ENCODE measurements around the gene SENP6. TPM values are rescaled to one million over a fixed set of nuclear protein-coding genes. Genes with fewer than 3 reads are reported as not detected.

The SENP6 gene
- total RNA-seq, 1 donor from 2014 or later, result 202 TPM

DNA sequence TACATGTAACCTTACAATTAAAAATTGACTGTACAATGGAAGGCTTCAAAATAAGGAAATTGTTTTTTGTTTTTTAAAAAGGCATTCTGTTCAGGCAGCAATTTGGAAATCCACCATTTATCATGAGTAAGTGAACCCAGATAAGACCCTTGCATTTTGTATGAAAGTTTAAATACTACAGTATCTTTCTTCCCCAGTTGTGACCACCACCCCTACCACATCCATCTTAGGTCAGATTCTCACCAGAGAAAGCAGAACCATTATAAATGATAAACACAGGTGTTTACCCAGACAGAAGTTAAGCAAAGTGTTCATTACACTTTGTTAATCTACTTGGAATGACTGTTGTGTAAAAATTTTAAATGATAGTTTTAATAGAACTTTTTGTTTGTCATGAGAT, 20.2 kb downstream of the SENP6 start:
- no peak overlapping the region for H3K27ac Mint-ChIP-seq
- H3K27me3 ChIP-seq, result no peaks in the 10 kb centered on the region
- no peak overlapping the region for H2AFZ ChIP-seq (replicated peaks)
- H3K27me3 Mint-ChIP-seq (ENCODE audit: insufficient read depth, low read depth), result no peaks in the 10 kb centered on the region
- H3K4me3 Mint-ChIP-seq, result no peak overlapping the region
- peaks cover 94% of the 10 kb centered on the region for H3K79me2 ChIP-seq (ENCODE audit: low read depth)
- H3K36me3 Mint-ChIP-seq, result peaks cover 43% of the 10 kb centered on the region
- no peak for DNase-seq (ENCODE audit: low spot score)
- H4K20me1 ChIP-seq (ENCODE audit: low read depth), result peaks cover 6% of the 10 kb centered on the region
- no peak overlapping the region for H3K27ac ChIP-seq
- H3K36me3 ChIP-seq, result peaks cover 33% of the 10 kb centered on the region
- TF ChIP-seq, protein P1, sequence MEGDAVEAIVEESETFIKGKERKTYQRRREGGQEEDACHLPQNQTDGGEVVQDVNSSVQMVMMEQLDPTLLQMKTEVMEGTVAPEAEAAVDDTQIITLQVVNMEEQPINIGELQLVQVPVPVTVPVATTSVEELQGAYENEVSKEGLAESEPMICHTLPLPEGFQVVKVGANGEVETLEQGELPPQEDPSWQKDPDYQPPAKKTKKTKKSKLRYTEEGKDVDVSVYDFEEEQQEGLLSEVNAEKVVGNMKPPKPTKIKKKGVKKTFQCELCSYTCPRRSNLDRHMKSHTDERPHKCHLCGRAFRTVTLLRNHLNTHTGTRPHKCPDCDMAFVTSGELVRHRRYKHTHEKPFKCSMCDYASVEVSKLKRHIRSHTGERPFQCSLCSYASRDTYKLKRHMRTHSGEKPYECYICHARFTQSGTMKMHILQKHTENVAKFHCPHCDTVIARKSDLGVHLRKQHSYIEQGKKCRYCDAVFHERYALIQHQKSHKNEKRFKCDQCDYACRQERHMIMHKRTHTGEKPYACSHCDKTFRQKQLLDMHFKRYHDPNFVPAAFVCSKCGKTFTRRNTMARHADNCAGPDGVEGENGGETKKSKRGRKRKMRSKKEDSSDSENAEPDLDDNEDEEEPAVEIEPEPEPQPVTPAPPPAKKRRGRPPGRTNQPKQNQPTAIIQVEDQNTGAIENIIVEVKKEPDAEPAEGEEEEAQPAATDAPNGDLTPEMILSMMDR (IDR thresholded peaks at IDR 0.05), result no peak
- no peak for TF ChIP-seq EZH2phosphoT487 (IDR thresholded peaks at IDR 0.05)
- no peak for TF ChIP-seq EZH2 (IDR thresholded peaks at IDR 0.05)
- H3K4me2 ChIP-seq, result no peak overlapping the region
- no peaks in the 10 kb centered on the region for H3K4me1 ChIP-seq
- peaks cover 7% of the 10 kb centered on the region for H3F3A ChIP-seq (ENCODE audit: low read depth)
- peaks cover 20% of the 10 kb centered on the region for H3K9me3 Mint-ChIP-seq
- no peak overlapping the region for H3K9ac ChIP-seq
- H3K4me1 Mint-ChIP-seq, result no peaks in the 10 kb centered on the region
- H3K4me3 ChIP-seq, result no peak overlapping the region
- peaks cover 9% of the 10 kb centered on the region for H3K9me3 ChIP-seq (ENCODE audit: low read depth)

DNA sequence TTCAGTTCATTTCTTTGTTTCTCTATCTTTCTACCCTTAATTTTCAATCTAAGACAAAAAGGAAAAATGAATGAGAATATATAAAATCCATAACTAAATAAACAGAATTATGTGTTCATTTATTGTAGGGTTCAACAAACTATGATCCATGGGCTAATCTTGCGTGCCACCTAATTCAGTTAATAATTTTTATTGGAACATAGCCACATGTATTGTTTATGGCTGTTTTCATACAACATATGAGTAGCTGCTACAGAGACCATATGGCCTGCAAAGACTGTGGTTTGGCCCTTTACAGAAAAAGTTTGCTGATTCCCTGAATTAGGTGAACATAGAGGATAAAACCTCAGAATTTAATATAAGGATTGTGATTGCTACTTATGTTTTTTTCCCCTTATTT, 21.8 kb downstream of the SENP6 start:
- no peak overlapping the region for H3K27ac Mint-ChIP-seq

DNA sequence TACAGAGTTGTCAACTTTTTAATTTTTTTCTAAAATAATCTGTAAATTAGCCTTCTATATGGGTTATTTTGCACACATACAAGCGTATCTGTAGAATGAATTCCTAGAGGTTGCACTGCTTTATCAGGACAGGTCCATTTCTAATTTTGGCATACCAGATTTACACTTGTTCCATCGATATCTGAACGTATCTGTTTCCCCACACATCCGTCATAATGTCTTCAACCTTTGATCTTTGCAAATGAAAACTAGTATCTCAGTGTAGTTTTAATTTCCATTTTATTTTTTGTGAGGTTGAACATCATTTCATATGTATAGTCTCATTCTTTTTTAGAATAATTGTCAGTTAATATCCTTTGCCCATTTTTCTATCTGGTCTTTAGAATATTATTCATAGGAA, 22.7 kb downstream of the SENP6 start:
- Histone ChIP-seq H3K9ac (no peak overlapping the region), H3K9me3 (ENCODE audit: low read depth) (no peaks in the 10 kb centered on the region), H3K4me2 (no peak overlapping the region), H3K27me3 (no peaks in the 10 kb centered on the region), H3K27ac (no peak overlapping the region), H3K4me3 (no peak overlapping the region), H3K79me2 (ENCODE audit: low read depth) (peaks cover 94% of the 10 kb centered on the region), H3K4me1 (no peaks in the 10 kb centered on the region), H3F3A (ENCODE audit: low read depth) (peaks cover 11% of the 10 kb centered on the region), H3K36me3 (peaks cover 22% of the 10 kb centered on the region), H4K20me1 (ENCODE audit: low read depth) (peaks cover 6% of the 10 kb centered on the region), H2AFZ (replicated peaks) (no peak overlapping the region)
- Mint-ChIP-seq H3K27me3 (ENCODE audit: insufficient read depth, low read depth) (no peaks in the 10 kb centered on the region), H3K4me3 (no peak overlapping the region), H3K9me3 (peaks cover under 1% of the 10 kb centered on the region), H3K4me1 (no peaks in the 10 kb centered on the region), H3K27ac (no peak overlapping the region), H3K36me3 (peaks cover 28% of the 10 kb centered on the region)
- TF ChIP-seq EZH2 (IDR thresholded peaks at IDR 0.05) (no peak), EZH2phosphoT487 (IDR thresholded peaks at IDR 0.05) (no peak)
- TF ChIP-seq, protein P1 (IDR thresholded peaks at IDR 0.05), result no peak
- no peak for DNase-seq (ENCODE audit: low spot score)

More for the DNA sequence above, 21.8 kb downstream of the SENP6 start:
- H3K9me3 Mint-ChIP-seq, result peaks cover 7% of the 10 kb centered on the region
- Histone ChIP-seq H3K4me2 (no peak overlapping the region), H3K4me1 (no peaks in the 10 kb centered on the region), H4K20me1 (ENCODE audit: low read depth) (peaks cover 6% of the 10 kb centered on the region), H3K79me2 (ENCODE audit: low read depth) (peaks cover 94% of the 10 kb centered on the region), H3K9ac (no peak overlapping the region), H3K27ac (no peak overlapping the region), H3F3A (ENCODE audit: low read depth) (peaks cover 11% of the 10 kb centered on the region), H3K27me3 (no peaks in the 10 kb centered on the region), H3K36me3 (peaks cover 27% of the 10 kb centered on the region), H3K4me3 (no peak overlapping the region), H2AFZ (replicated peaks) (no peak overlapping the region), H3K9me3 (ENCODE audit: low read depth) (peaks cover 4% of the 10 kb centered on the region)
- TF ChIP-seq EZH2 (IDR thresholded peaks at IDR 0.05) (no peak), EZH2phosphoT487 (IDR thresholded peaks at IDR 0.05) (no peak)
- TF ChIP-seq, protein P1 (IDR thresholded peaks at IDR 0.05), result no peak
- peaks cover 32% of the 10 kb centered on the region for H3K36me3 Mint-ChIP-seq
- no peak overlapping the region for H3K4me3 Mint-ChIP-seq
- H3K4me1 Mint-ChIP-seq, result no peaks in the 10 kb centered on the region
- no peak for DNase-seq (ENCODE audit: low spot score)
- no peaks in the 10 kb centered on the region for H3K27me3 Mint-ChIP-seq (ENCODE audit: insufficient read depth, low read depth)
